A673 (cell line): ENCODE results near the gene EHD4.

Experiments
- CTCF ChIP-seq: fragments of 300-800, 200-600 bp; sonication (generic); conservative IDR thresholded peaks from 2 replicates; pipeline ENCODE4 v1.5.1; 2017; ENCODE audit warnings: low read depth, mild to moderate bottlenecking, antibody characterized with exemption, low read length, moderate library complexity, mixed read lengths
- EZH2 ChIP-seq: fragments of 200-600 bp; sonication (generic); IDR thresholded peaks from 2 replicates; pipeline ENCODE4 v1.6.1; 2017; ENCODE audit warnings: borderline replicate concordance, low read depth, mild to moderate bottlenecking, mixed read lengths, antibody characterized with exemption, low read length; ENCODE audit not compliant: poor library complexity, severe bottlenecking

GRCh38 chr15:41919954-41920538 is 52.3 kb downstream of the EHD4 start:
- TF ChIP-seq EZH2 (no peak), CTCF (no peak)
